Right forelimb (tissue), 1 donor: Measurements from ENCODE around the gene TRAPPC4.
"Not testable (repeated sequence)": the region's sequence is repeated elsewhere in the genome, so short reads cannot be mapped to it uniquely, and the experiment has no call there.

ENCODE experiments used
- DNase-seq: peaks from one replicate; pipeline ENCODE4 v3.0.0-alpha.2; 2018

TRAPPC4 gene

GRCh38 chr11:119034813-119035212, 16.2 kb downstream of the TRAPPC4 start:
- no peak for DNase-seq

- DNase-seq, result no peak
Observed at GRCh38 chr11:119038884-119039283, 20.3 kb downstream of the TRAPPC4 start.

GRCh38 chr11:119039471-119039870, 20.9 kb downstream of the TRAPPC4 start:
- not testable (repeated sequence) for DNase-seq

- no peak for DNase-seq
Observed at GRCh38 chr11:119041821-119042514, 23.4 kb downstream of the TRAPPC4 start.

- no peak for DNase-seq
Observed at GRCh38 chr11:119042927-119043326, 24.4 kb downstream of the TRAPPC4 start.

GRCh38 chr11:119044708-119045107, 26.1 kb downstream of the TRAPPC4 start:
- no peak for DNase-seq

GRCh38 chr11:119046489-119046888, 27.9 kb downstream of the TRAPPC4 start:
- no peak for DNase-seq

- DNase-seq, result no peak
Observed at GRCh38 chr11:119047205-119047604, 28.6 kb downstream of the TRAPPC4 start.

GRCh38 chr11:119048644-119049043, 30.1 kb downstream of the TRAPPC4 start:
- DNase-seq, result no peak

GRCh38 chr11:119049081-119049480, 30.5 kb downstream of the TRAPPC4 start:
- DNase-seq, result no peak

GRCh38 chr11:119051440-119052162, 33.0 kb downstream of the TRAPPC4 start:
- no peak for DNase-seq

- DNase-seq, result no peak
Observed at GRCh38 chr11:119052163-119052814, 33.7 kb downstream of the TRAPPC4 start.

GRCh38 chr11:119054418-119054817, 35.9 kb downstream of the TRAPPC4 start:
- DNase-seq, result no peak

GRCh38 chr11:119055901-119056300, 37.3 kb downstream of the TRAPPC4 start:
- DNase-seq, result no peak

- peak; percentile 51 for DNase-seq
Observed at GRCh38 chr11:119056421-119056999, 37.9 kb downstream of the TRAPPC4 start.

- peak; percentile 99 for DNase-seq
Observed at GRCh38 chr11:119057000-119057769, 38.6 kb downstream of the TRAPPC4 start, which contains the start of gene HYOU1. HYOU1 (minus strand) TSS chr11:119057205; CDS start chr11:119056160, 1,045 bp downstream.

GRCh38 chr11:119059128-119059527, 40.6 kb downstream of the TRAPPC4 start:
- not testable (repeated sequence) for DNase-seq

GRCh38 chr11:119061256-119061655, 42.7 kb downstream of the TRAPPC4 start:
- no peak for DNase-seq

GRCh38 chr11:119062779-119063178, 44.2 kb downstream of the TRAPPC4 start:
- no peak for DNase-seq

GRCh38 chr11:119065369-119065768, 46.8 kb downstream of the TRAPPC4 start:
- DNase-seq, result no peak

GRCh38 chr11:119067371-119068222, 49.0 kb downstream of the TRAPPC4 start, which contains the start of gene VPS11:
VPS11 (plus strand) TSS chr11:119067818; CDS start chr11:119067824, 6 bp downstream.
- DNase-seq, result peak; percentile 97
